ENCODE measurements around the gene MTCH1.

- TF ChIP-seq CTCF (IDR thresholded peaks at IDR 0.05; ENCODE audit: low read length): no peak
- TF ChIP-seq EZH2 (IDR thresholded peaks at IDR 0.05; ENCODE audit: borderline replicate concordance, low read length): no peak
These were observed 9.1 kb downstream of the MTCH1 start for GRCh38 chr6:36976931-36977330.

All from OCI-LY1 (cell line).